ENCODE results near the gene NR2E1.

DNA sequence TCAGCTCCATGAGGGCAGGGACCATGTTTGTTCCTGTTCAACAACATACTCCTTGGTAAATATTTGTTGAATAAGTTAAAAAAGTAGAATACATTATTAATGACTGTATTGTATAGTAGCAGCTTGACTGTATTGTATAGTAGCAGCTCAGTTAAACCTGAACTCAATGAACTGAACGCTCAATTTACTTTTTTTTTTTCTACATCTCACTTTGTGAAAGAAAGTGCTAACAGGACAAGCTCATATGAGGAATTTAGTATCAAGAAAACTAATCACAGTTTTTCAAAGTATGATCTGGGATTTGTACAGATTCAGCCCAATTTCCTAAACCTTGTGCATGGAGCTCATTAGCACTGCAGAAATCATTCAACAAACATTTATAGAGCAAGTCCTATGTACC lies 38.8 kb upstream of the NR2E1 start:
- TF ChIP-seq, protein P1, sequence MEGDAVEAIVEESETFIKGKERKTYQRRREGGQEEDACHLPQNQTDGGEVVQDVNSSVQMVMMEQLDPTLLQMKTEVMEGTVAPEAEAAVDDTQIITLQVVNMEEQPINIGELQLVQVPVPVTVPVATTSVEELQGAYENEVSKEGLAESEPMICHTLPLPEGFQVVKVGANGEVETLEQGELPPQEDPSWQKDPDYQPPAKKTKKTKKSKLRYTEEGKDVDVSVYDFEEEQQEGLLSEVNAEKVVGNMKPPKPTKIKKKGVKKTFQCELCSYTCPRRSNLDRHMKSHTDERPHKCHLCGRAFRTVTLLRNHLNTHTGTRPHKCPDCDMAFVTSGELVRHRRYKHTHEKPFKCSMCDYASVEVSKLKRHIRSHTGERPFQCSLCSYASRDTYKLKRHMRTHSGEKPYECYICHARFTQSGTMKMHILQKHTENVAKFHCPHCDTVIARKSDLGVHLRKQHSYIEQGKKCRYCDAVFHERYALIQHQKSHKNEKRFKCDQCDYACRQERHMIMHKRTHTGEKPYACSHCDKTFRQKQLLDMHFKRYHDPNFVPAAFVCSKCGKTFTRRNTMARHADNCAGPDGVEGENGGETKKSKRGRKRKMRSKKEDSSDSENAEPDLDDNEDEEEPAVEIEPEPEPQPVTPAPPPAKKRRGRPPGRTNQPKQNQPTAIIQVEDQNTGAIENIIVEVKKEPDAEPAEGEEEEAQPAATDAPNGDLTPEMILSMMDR (IDR thresholded peaks at IDR 0.05): no peak
- TF ChIP-seq POLR2A (IDR thresholded peaks at IDR 0.05): no peak
